Stomach (tissue), 9 donors: ENCODE data around the gene BABAM2. TPM values are rescaled to one million over a fixed set of nuclear protein-coding genes. Genes with fewer than 3 reads are reported as not detected.
"Not testable (repeated sequence)": the region's sequence is repeated elsewhere in the genome, so short reads cannot be mapped to it uniquely, and the experiment has no call there.

Experiments used
- DNase-seq, 2 donors: peaks; one replicate each; pipeline versions ENCODE4 v3.0.0 to v3.0.0-alpha.2; 2013 to 2019
- H3K27ac ChIP-seq, 5 donors: fragments of 200-600 bp in 4 of 5; sonication (generic) in 4 of 5; one replicate each; pipeline ENCODE4 v1.5.1; 2013 to 2019; ENCODE audit warnings: mild to moderate bottlenecking in 1 of 5, moderate library complexity in 1 of 5
- H3K27me3 ChIP-seq, 3 donors: fragments of 200-600 bp; sonication (generic); one replicate each; pipeline ENCODE4 v1.5.1; 2017 to 2019; ENCODE audit warnings: mixed run types in 1 of 3
- H3K36me3 ChIP-seq, 4 donors: fragments of 200-600 bp; sonication (generic); 1 replicate in 3 of 4; 2 replicates in 1 of 4; pipeline ENCODE4 v1.5.1; 2016 to 2019
- H3K4me1 ChIP-seq, 4 donors: fragments of 200-600 bp; sonication (generic); one replicate each; pipeline ENCODE4 v1.5.1; 2016 to 2019
- H3K4me3 ChIP-seq, 4 donors: fragments of 200-600 bp; sonication (generic) in 3 of 4; one replicate each; pipeline ENCODE4 v1.5.1; 2016 to 2019; ENCODE audit warnings: mild to moderate bottlenecking in 1 of 4
- H3K9me3 ChIP-seq, 4 donors: fragments of 200-600 bp; sonication (generic); one replicate each; pipeline ENCODE4 v1.5.1; 2016 to 2019
- CTCF ChIP-seq, 7 experiments: fragments of 450-650 bp in 4 of 7; fragments of 200-600 bp in 3 of 7; sonication (generic) in 3 of 7; IDR thresholded peaks; one replicate each; pipeline ENCODE4 v1.5.1; 2016 to 2019; ENCODE audit warnings: antibody characterized with exemption in 7 of 7, control low read depth in 2 of 7, mild to moderate bottlenecking in 1 of 7
- EP300 ChIP-seq: sonication (generic); formaldehyde crosslinking; IDR thresholded peaks from one replicate; pipeline ENCODE4 v1.6.1; 2017; ENCODE audit warnings: antibody characterized with exemption
- POLR2A ChIP-seq, 4 donors: fragments of 450-650 bp; IDR thresholded peaks; one replicate each; pipeline ENCODE4 v1.6.1; 2016; ENCODE audit warnings: antibody characterized with exemption in 4 of 4, control low read depth in 2 of 4, mild to moderate bottlenecking in 1 of 4, moderate library complexity in 1 of 4
- POLR2AphosphoS5 ChIP-seq, 3 donors: sonication (generic); formaldehyde crosslinking; IDR thresholded peaks; one replicate each; pipeline ENCODE4 v1.6.1; 2016; ENCODE audit warnings: antibody characterized with exemption in 3 of 3
- WGBS, 5 donors: extraction: QIAGEN DNeasy Blood & Tissue Kit in 3 of 5; methylation state at CpG; one replicate each; pipeline versions ENCODE4 v1.1.5 to v1.1.7; 2013 to 2018; 5-methylcytosine and 5-hydroxymethylcytosine counted together
- intact Hi-C: fragments of 100-400 bp; cut with DNase I; formaldehyde crosslinking; loops from one replicate; pipeline ENCODE4 v1.15.1; 2023; ENCODE audit warnings: low total_unique reads
- polyA plus RNA-seq, 3 donors: library from polyadenylated mRNA; stranded (reverse); fragments of 200-250 nt; gene quantifications; one replicate each; pipeline ENCODE4 v1.2.3, GENCODE V29; 2013
- total RNA-seq, 5 donors: library from RNA; depleted of rRNA; stranded (reverse); fragments of >200 nt; gene quantifications; one replicate each; pipeline versions ENCODE4 v1.1.0 to v1.2.3, GENCODE V29; 2014 to 2016
- donor health status: healthy with polysubstance abuse.
- donor health status: Bipolar disorder and iron deficiency.
- donor health status: healthy.

The BABAM2 gene
- total and polyA plus RNA-seq, 8 donors = 14.2 to 41.4 (median 22.8) TPM

- no peak for TF ChIP-seq POLR2AphosphoS5 (IDR thresholded peaks at IDR 0.05)
- no peak for TF ChIP-seq CTCF (IDR thresholded peaks at IDR 0.05)
- TF ChIP-seq EP300 = no peak
- no peak for TF ChIP-seq POLR2A (IDR thresholded peaks at IDR 0.05)
- H3K27ac ChIP-seq = peak overlapping the region in 3 of 5 donors; percentile 2 to 22 (median 5)
- WGBS, 5 donors = 81 to 88% (median 83%) methylated on average over 4 of the region's 4 CpGs
- peaks cover 0 to 5% (median 0%) of the 10 kb centered on the region in 4 donors for H3K36me3 ChIP-seq
- peaks cover 0 to 18% (median 4%) of the 10 kb centered on the region in 4 donors for H3K9me3 ChIP-seq
- intact Hi-C loops = no loop called here
- H3K4me1 ChIP-seq = peaks cover 0 to 16% (median 11%) of the 10 kb centered on the region in 4 donors
- no peak for DNase-seq
- no peak overlapping the region for H3K4me3 ChIP-seq
- H3K27me3 ChIP-seq = no peaks in the 10 kb centered on the region
Measured at GRCh38 chr2:27967076-27967475, 76.5 kb downstream of the BABAM2 start.

- DNase-seq, intact Hi-C loops, H3K27ac ChIP-seq, H3K4me3 ChIP-seq, H3K36me3 ChIP-seq, H3K27me3 ChIP-seq: not testable (repeated sequence)
- 95 to 99% (median 97%) methylated on average over 3 to 4 of the region's 4 CpGs for WGBS, 5 donors
- H3K9me3 ChIP-seq = peaks cover 0 to 18% (median 4%) of the 10 kb centered on the region in 4 donors
- peaks cover 0 to 16% (median 11%) of the 10 kb centered on the region in 4 donors for H3K4me1 ChIP-seq
Measured at GRCh38 chr2:27968045-27968444, 77.5 kb downstream of the BABAM2 start.

GRCh38 chr2:27968957-27969356 lies 78.4 kb downstream of the BABAM2 start:
- H3K4me3 ChIP-seq, H3K27ac ChIP-seq, intact Hi-C loops, H3K36me3 ChIP-seq, H3K27me3 ChIP-seq, DNase-seq: not testable (repeated sequence)
- 96 to 98% (median 98%) methylated on average over 2 of the region's 2 CpGs for WGBS, 5 donors
- Histone ChIP-seq H3K4me1 (peaks cover 0 to 16% (median 11%) of the 10 kb centered on the region in 4 donors), H3K9me3 (peaks cover 0 to 18% (median 4%) of the 10 kb centered on the region in 4 donors)

GRCh38 chr2:27972311-27972710 lies 81.8 kb downstream of the BABAM2 start:
- H3K4me3 ChIP-seq = no peak overlapping the region
- H3K27me3 ChIP-seq = no peaks in the 10 kb centered on the region
- WGBS, 5 donors = 74 to 91% (median 88%) methylated on average over 2 of the region's 2 CpGs
- no peak for DNase-seq
- intact Hi-C loops = no loop called here
- peaks cover 0 to 18% (median 4%) of the 10 kb centered on the region in 4 donors for H3K9me3 ChIP-seq
- H3K4me1 ChIP-seq = peaks cover 0 to 4% (median under 1%) of the 10 kb centered on the region in 4 donors
- no peak overlapping the region for H3K27ac ChIP-seq
- H3K36me3 ChIP-seq = peaks cover 0 to 5% (median 0%) of the 10 kb centered on the region in 4 donors
- no peak for TF ChIP-seq CTCF (IDR thresholded peaks at IDR 0.05)
- TF ChIP-seq EP300 = no peak
- no peak for TF ChIP-seq POLR2A (IDR thresholded peaks at IDR 0.05)
- TF ChIP-seq POLR2AphosphoS5 (IDR thresholded peaks at IDR 0.05) = no peak

GRCh38 chr2:27973592-27973991 lies 83.1 kb downstream of the BABAM2 start:
- 77 to 89% (median 85%) methylated on average over 3 of the region's 3 CpGs for WGBS, 5 donors
- Histone ChIP-seq H3K4me1 (peaks cover 0 to 12% (median 0%) of the 10 kb centered on the region in 4 donors), H3K27ac (no peak overlapping the region), H3K4me3 (no peak overlapping the region), H3K27me3 (no peaks in the 10 kb centered on the region), H3K36me3 (no peaks in the 10 kb centered on the region), H3K9me3 (peaks cover 0 to 7% (median under 1%) of the 10 kb centered on the region in 4 donors)
- TF ChIP-seq CTCF (IDR thresholded peaks at IDR 0.05) (peak in 1 of 7 experiments; percentile 8), POLR2A (IDR thresholded peaks at IDR 0.05) (no peak), EP300 (no peak), POLR2AphosphoS5 (IDR thresholded peaks at IDR 0.05) (no peak)
- intact Hi-C loops = no loop called here
- DNase-seq = peak in 1 of 2 donors; percentile 20
